HEK293 (cell line): ENCODE data around the gene CTSA.

Experiments
- BCL6B ChIP-seq: fragments of 450-650 bp; formaldehyde crosslinking; IDR thresholded peaks from 2 replicates; pipeline ENCODE4 v1.5.1; 2017; ENCODE audit warnings: missing biosample characterization, missing genetic modification characterization
- EGR2 ChIP-seq: fragments of 450-650 bp; formaldehyde crosslinking; IDR thresholded peaks from 2 replicates; pipeline ENCODE4 v1.5.1; 2016; ENCODE audit warnings: low read depth, missing biosample characterization, missing genetic modification characterization
- GLIS2 ChIP-seq: fragments of 450-650 bp; formaldehyde crosslinking; IDR thresholded peaks from 2 replicates; pipeline ENCODE4 v1.5.1; 2016; ENCODE audit warnings: missing biosample characterization, missing genetic modification characterization
- MZF1 ChIP-seq: fragments of 450-650 bp; formaldehyde crosslinking; IDR thresholded peaks from 2 replicates; pipeline ENCODE4 v1.5.1; 2017; ENCODE audit warnings: missing biosample characterization, missing genetic modification characterization, borderline replicate concordance
- PRDM10 ChIP-seq: fragments of 450-650 bp; formaldehyde crosslinking; IDR thresholded peaks from 2 replicates; pipeline ENCODE4 v1.5.1; 2016; ENCODE audit warnings: missing biosample characterization, missing genetic modification characterization
- PRDM4 ChIP-seq: fragments of 450-650 bp; formaldehyde crosslinking; IDR thresholded peaks from 2 replicates; pipeline ENCODE4 v1.5.1; 2017; ENCODE audit warnings: missing biosample characterization, missing genetic modification characterization
- PRDM6 ChIP-seq: fragments of 450-650 bp; formaldehyde crosslinking; IDR thresholded peaks from 2 replicates; pipeline ENCODE4 v1.5.1; 2017; ENCODE audit warnings: missing biosample characterization, missing genetic modification characterization
- ZBTB20 ChIP-seq: fragments of 450-650 bp; formaldehyde crosslinking; IDR thresholded peaks from 2 replicates; pipeline ENCODE4 v1.5.1; 2016; ENCODE audit warnings: missing biosample characterization, missing genetic modification characterization
- ZBTB44 ChIP-seq: fragments of 450-650 bp; IDR thresholded peaks from 2 replicates; pipeline ENCODE4 v1.5.1; 2018; ENCODE audit warnings: missing biosample characterization, mild to moderate bottlenecking, missing genetic modification characterization
- ZNF157 ChIP-seq: fragments of 450-650 bp; formaldehyde crosslinking; IDR thresholded peaks from 2 replicates; pipeline ENCODE4 v1.5.1; 2016; ENCODE audit warnings: missing biosample characterization, missing genetic modification characterization
- ZNF24 ChIP-seq: fragments of 450-650 bp; formaldehyde crosslinking; IDR thresholded peaks from 2 replicates; pipeline ENCODE4 v1.5.1; 2016; ENCODE audit warnings: missing biosample characterization, missing genetic modification characterization
- ZNF274 ChIP-seq, 2 experiments: fragments of 200-500 bp in 1 of 2; fragments of 450-650 bp in 1 of 2; sonication (Bioruptor generic) in 1 of 2; formaldehyde crosslinking in 1 of 2; IDR thresholded peaks; 2 replicates each; pipeline versions ENCODE4 v1.5.1 to v1.6.1; 2014 to 2016; ENCODE audit warnings: borderline replicate concordance in 1 of 2, inconsistent platforms in 1 of 2, low read length in 1 of 2, missing biosample characterization in 1 of 2, missing genetic modification characterization in 1 of 2
- ZNF341 ChIP-seq: fragments of 450-650 bp; formaldehyde crosslinking; IDR thresholded peaks from 2 replicates; pipeline ENCODE4; 2016; ENCODE audit warnings: low read depth, missing biosample characterization, missing genetic modification characterization
- ZNF350 ChIP-seq: fragments of 450-650 bp; formaldehyde crosslinking; IDR thresholded peaks from 2 replicates; pipeline ENCODE4 v1.5.0; 2017; ENCODE audit warnings: missing biosample characterization, mild to moderate bottlenecking, missing genetic modification characterization
- ZNF561 ChIP-seq: fragments of 450-650 bp; IDR thresholded peaks from 2 replicates; pipeline ENCODE4 v1.5.1; 2018; ENCODE audit warnings: missing biosample characterization, missing genetic modification characterization, borderline replicate concordance
- ZNF596 ChIP-seq: fragments of 450-650 bp; IDR thresholded peaks from 2 replicates; pipeline ENCODE4 v1.5.0; 2018; ENCODE audit warnings: missing biosample characterization, mild to moderate bottlenecking, missing genetic modification characterization, moderate library complexity
- ZNF621 ChIP-seq: fragments of 450-650 bp; formaldehyde crosslinking; IDR thresholded peaks from 2 replicates; pipeline ENCODE4 v1.5.1; 2017; ENCODE audit warnings: missing biosample characterization, missing genetic modification characterization
- ZNF626 ChIP-seq: fragments of 450-650 bp; sonication (Bioruptor Pico); formaldehyde crosslinking; IDR thresholded peaks from 2 replicates; pipeline ENCODE4 v1.5.1; 2018; ENCODE audit warnings: missing biosample characterization, missing genetic modification characterization, inconsistent platforms
- ZNF843 ChIP-seq: fragments of 450-650 bp; formaldehyde crosslinking; IDR thresholded peaks from 2 replicates; pipeline ENCODE4 v1.5.1; 2016; ENCODE audit warnings: missing biosample characterization, missing genetic modification characterization
- TF ChIP-seq, protein P1 (sequence below): fragments of 450-650 bp; formaldehyde crosslinking; IDR thresholded peaks from 2 replicates; pipeline ENCODE4 v1.5.1; 2016; ENCODE audit warnings: missing biosample characterization, missing genetic modification characterization
- TF ChIP-seq, protein P2 (sequence below): fragments of 450-650 bp; formaldehyde crosslinking; IDR thresholded peaks from 2 replicates; pipeline ENCODE4 v1.5.1; 2016; ENCODE audit warnings: missing biosample characterization, missing genetic modification characterization
- TF ChIP-seq, protein P3 (sequence below): fragments of 450-650 bp; formaldehyde crosslinking; IDR thresholded peaks from 2 replicates; pipeline ENCODE4 v1.5.1; 2016; ENCODE audit warnings: missing biosample characterization, missing genetic modification characterization

CTSA gene

DNA sequence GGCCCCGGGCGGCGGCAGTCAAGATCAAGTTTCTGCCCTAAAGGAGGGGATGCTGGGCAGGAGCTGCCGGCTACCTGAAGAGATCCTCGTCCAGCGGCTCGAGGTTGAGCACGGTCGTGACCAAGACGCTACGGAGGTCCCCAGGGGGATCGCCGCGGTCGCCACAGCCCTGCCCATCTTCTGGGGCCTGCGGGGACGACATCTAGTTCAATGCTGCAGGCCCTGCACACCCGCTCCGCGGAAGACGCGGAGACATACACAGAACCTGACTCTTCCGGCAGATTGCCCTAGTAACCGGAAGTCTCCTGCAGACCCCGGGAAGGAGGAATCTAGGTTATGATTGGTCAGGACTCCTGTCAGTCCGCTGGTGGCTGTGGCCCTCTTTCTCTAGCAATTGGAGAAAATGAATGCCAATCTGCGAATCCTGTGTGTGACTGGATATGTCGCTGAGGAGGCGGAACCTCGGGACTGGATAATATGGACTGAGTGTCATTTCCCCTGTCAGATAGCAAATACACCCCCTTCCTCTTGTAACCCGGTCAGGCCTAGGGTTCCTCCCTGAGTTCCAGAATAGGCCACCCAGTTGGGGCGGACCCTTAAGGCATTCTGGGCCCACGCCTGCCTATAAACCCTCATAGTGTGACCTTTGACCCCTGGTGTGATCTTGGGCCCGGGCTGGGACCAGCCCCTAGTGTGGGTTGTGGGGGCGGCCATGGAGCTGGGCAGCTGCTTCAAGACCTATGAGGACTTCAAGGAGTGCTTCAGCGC is 33.8 kb upstream of the CTSA start, which contains the start of the genes ACOT8 and ZSWIM3 (continued):
- no peak for TF ChIP-seq PRDM6 (tag by site-specific recombination)
- TF ChIP-seq BCL6B = no peak
- TF ChIP-seq ZBTB44 = 0 out of 2 replicates have a peak, but pooled peaks have one; percentile 2
- no peak for TF ChIP-seq ZNF274 (IDR thresholded peaks at IDR 0.05; ENCODE audit: low read length)
- TF ChIP-seq ZNF274 (tag by site-specific recombination; IDR thresholded peaks at IDR 0.05; ENCODE audit: borderline replicate concordance) = no peak
- peak; percentile 76 for TF ChIP-seq EGR2
- TF ChIP-seq, protein P1, sequence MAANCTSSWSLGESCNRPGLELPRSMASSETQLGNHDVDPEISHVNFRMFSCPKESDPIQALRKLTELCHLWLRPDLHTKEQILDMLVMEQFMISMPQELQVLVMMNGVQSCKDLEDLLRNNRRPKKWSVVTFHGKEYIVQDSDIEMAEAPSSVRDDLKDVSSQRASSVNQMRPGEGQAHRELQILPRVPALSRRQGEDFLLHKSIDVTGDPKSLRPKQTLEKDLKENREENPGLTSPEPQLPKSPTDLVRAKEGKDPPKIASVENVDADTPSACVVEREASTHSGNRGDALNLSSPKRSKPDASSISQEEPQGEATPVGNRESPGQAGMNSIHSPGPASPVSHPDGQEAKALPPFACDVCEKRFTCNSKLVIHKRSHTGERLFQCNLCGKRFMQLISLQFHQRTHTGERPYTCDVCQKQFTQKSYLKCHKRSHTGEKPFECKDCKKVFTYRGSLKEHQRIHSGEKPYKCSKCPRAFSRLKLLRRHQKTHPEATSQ (tag by site-specific recombination) = no peak
- TF ChIP-seq ZNF843 = no peak
- TF ChIP-seq ZNF157 = no peak
- no peak for TF ChIP-seq PRDM4
- no peak for TF ChIP-seq ZNF350
- TF ChIP-seq ZBTB20 (tag by site-specific recombination) = peak; percentile 99
- TF ChIP-seq ZNF24 = no peak
- TF ChIP-seq ZNF341 (tag by site-specific recombination) = peak; percentile 56
- TF ChIP-seq PRDM10 = peak; percentile 70
- TF ChIP-seq ZNF626 (tag by site-specific recombination) = no peak
- no peak for TF ChIP-seq ZNF596 (tag by site-specific recombination)
- TF ChIP-seq ZNF621 (tag by site-specific recombination) = no peak
- peak; percentile 42; the same call in 1 of the 2 replicates for TF ChIP-seq ZNF561 (tag by site-specific recombination)
- TF ChIP-seq, protein P2, sequence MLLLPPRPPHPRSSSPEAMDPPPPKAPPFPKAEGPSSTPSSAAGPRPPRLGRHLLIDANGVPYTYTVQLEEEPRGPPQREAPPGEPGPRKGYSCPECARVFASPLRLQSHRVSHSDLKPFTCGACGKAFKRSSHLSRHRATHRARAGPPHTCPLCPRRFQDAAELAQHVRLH (tag by site-specific recombination) = peak; percentile 94
- no peak for TF ChIP-seq MZF1 (tag by site-specific recombination)
- TF ChIP-seq, protein P3, sequence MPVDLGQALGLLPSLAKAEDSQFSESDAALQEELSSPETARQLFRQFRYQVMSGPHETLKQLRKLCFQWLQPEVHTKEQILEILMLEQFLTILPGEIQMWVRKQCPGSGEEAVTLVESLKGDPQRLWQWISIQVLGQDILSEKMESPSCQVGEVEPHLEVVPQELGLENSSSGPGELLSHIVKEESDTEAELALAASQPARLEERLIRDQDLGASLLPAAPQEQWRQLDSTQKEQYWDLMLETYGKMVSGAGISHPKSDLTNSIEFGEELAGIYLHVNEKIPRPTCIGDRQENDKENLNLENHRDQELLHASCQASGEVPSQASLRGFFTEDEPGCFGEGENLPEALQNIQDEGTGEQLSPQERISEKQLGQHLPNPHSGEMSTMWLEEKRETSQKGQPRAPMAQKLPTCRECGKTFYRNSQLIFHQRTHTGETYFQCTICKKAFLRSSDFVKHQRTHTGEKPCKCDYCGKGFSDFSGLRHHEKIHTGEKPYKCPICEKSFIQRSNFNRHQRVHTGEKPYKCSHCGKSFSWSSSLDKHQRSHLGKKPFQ (tag by site-specific recombination) = peak; percentile 89
- TF ChIP-seq GLIS2 (tag by site-specific recombination) = peak; percentile 91
